ENCODE measurements around the gene RPUSD3.

Gene RPUSD3

DNA sequence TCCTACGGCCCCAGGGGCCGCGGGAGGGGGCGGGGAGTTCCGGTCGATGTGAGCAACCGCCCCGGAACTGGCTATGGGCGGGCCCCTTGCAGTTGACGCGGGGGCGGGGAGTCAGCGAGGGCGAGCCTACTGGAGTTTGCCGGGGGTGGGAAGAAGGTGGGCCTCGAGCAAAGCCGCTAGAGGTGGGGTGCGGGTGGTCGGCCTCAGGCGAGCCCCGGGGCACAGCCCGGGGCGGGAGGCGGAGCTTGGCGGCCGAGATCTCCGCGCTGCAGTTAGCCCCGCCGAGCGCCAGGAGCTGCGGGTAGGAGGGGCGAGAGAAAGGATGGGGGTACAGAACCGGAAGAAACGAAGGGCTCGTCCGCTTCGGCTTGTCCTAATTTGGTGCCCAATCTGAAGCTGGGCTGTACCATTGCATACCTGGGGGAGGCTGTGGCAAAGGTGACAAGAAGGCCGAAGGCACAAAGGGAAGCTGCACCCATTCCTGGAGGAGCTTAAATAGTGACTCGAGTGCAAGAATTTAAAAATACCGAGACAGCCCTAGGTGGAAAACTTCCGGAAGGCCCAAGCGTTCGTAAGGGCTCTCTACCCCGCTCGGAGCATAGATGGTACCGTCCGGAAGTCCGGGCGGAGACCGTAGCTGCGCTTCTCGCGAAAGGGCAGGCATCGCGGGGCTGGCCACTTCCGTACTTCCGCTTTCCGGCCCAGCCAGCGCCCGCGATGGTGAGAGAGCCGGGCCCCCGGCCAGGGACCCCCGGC is 51.2 kb downstream of the RPUSD3 start, which contains the start of the genes ARPC4 and TADA3 (continued):
- TF ChIP-seq, protein P1, sequence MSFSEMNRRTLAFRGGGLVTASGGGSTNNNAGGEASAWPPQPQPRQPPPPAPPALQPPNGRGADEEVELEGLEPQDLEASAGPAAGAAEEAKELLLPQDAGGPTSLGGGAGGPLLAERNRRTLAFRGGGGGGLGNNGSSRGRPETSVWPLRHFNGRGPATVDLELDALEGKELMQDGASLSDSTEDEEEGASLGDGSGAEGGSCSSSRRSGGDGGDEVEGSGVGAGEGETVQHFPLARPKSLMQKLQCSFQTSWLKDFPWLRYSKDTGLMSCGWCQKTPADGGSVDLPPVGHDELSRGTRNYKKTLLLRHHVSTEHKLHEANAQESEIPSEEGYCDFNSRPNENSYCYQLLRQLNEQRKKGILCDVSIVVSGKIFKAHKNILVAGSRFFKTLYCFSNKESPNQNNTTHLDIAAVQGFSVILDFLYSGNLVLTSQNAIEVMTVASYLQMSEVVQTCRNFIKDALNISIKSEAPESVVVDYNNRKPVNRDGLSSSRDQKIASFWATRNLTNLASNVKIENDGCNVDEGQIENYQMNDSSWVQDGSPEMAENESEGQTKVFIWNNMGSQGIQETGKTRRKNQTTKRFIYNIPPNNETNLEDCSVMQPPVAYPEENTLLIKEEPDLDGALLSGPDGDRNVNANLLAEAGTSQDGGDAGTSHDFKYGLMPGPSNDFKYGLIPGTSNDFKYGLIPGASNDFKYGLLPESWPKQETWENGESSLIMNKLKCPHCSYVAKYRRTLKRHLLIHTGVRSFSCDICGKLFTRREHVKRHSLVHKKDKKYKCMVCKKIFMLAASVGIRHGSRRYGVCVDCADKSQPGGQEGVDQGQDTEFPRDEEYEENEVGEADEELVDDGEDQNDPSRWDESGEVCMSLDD (tag by site-specific recombination; IDR thresholded peaks at IDR 0.05) = peak; percentile 88
- TF ChIP-seq ZBTB26 (tag by site-specific recombination; optimal IDR thresholded peaks at IDR 0.05) (peak; percentile 70), ZNF530 (tag by site-specific recombination; IDR thresholded peaks at IDR 0.05; ENCODE audit: low read depth) (no peak), SCRT2 (tag by site-specific recombination; IDR thresholded peaks at IDR 0.05) (no peak), ZNF792 (tag by site-specific recombination; IDR thresholded peaks at IDR 0.05) (no peak), FEZF1 (tag by site-specific recombination; IDR thresholded peaks at IDR 0.05) (peak; percentile 40), ZNF341 (tag by site-specific recombination; IDR thresholded peaks at IDR 0.05; ENCODE audit: low read depth) (peak; percentile 31; the same call in 1 of the 2 replicates), KLF17 (tag by site-specific recombination; IDR thresholded peaks at IDR 0.05) (0 out of 2 replicates have a peak, but pooled peaks have one; percentile 58), ZSCAN30 (tag by site-specific recombination; IDR thresholded peaks at IDR 0.05) (peak; percentile 71; the same call in 1 of the 2 replicates), ZFHX2 (tag by site-specific recombination; conservative IDR thresholded peaks at IDR 0.05) (peak; percentile 98), ZNF266 (tag by site-specific recombination; IDR thresholded peaks at IDR 0.05; ENCODE audit: low read depth) (no peak), REST (tag by site-specific recombination; IDR thresholded peaks at IDR 0.05) (no peak), ZEB2 (tag by site-specific recombination; IDR thresholded peaks at IDR 0.05) (peak; percentile 81), OSR2 (tag by site-specific recombination; IDR thresholded peaks at IDR 0.05) (0 out of 2 replicates have a peak, but pooled peaks have one; percentile 0), ZNF548 (tag by site-specific recombination; IDR thresholded peaks at IDR 0.05) (no peak), ZNF626 (tag by site-specific recombination; IDR thresholded peaks at IDR 0.05) (no peak), EGR2 (tag by site-specific recombination; IDR thresholded peaks at IDR 0.05; ENCODE audit: low read depth) (peak; percentile 97), ZNF394 (tag by site-specific recombination; IDR thresholded peaks at IDR 0.05; ENCODE audit: borderline replicate concordance) (peak; percentile 68; the same call in 1 of the 2 replicates), ZNF366 (tag by site-specific recombination; conservative IDR thresholded peaks at IDR 0.05) (peak; percentile 49), ZBTB48 (tag by site-specific recombination; IDR thresholded peaks at IDR 0.05) (peak; percentile 35; the same call in 1 of the 2 replicates)
- TF ChIP-seq, protein P2, sequence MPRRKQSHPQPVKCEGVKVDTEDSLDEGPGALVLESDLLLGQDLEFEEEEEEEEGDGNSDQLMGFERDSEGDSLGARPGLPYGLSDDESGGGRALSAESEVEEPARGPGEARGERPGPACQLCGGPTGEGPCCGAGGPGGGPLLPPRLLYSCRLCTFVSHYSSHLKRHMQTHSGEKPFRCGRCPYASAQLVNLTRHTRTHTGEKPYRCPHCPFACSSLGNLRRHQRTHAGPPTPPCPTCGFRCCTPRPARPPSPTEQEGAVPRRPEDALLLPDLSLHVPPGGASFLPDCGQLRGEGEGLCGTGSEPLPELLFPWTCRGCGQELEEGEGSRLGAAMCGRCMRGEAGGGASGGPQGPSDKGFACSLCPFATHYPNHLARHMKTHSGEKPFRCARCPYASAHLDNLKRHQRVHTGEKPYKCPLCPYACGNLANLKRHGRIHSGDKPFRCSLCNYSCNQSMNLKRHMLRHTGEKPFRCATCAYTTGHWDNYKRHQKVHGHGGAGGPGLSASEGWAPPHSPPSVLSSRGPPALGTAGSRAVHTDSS (tag by site-specific recombination; IDR thresholded peaks at IDR 0.05) = no peak
- TF ChIP-seq, protein P3, sequence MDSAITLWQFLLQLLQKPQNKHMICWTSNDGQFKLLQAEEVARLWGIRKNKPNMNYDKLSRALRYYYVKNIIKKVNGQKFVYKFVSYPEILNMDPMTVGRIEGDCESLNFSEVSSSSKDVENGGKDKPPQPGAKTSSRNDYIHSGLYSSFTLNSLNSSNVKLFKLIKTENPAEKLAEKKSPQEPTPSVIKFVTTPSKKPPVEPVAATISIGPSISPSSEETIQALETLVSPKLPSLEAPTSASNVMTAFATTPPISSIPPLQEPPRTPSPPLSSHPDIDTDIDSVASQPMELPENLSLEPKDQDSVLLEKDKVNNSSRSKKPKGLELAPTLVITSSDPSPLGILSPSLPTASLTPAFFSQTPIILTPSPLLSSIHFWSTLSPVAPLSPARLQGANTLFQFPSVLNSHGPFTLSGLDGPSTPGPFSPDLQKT (IDR thresholded peaks at IDR 0.05; ENCODE audit: borderline replicate concordance, low read depth, low read length) = peak; percentile 99
- TF ChIP-seq, protein P4, sequence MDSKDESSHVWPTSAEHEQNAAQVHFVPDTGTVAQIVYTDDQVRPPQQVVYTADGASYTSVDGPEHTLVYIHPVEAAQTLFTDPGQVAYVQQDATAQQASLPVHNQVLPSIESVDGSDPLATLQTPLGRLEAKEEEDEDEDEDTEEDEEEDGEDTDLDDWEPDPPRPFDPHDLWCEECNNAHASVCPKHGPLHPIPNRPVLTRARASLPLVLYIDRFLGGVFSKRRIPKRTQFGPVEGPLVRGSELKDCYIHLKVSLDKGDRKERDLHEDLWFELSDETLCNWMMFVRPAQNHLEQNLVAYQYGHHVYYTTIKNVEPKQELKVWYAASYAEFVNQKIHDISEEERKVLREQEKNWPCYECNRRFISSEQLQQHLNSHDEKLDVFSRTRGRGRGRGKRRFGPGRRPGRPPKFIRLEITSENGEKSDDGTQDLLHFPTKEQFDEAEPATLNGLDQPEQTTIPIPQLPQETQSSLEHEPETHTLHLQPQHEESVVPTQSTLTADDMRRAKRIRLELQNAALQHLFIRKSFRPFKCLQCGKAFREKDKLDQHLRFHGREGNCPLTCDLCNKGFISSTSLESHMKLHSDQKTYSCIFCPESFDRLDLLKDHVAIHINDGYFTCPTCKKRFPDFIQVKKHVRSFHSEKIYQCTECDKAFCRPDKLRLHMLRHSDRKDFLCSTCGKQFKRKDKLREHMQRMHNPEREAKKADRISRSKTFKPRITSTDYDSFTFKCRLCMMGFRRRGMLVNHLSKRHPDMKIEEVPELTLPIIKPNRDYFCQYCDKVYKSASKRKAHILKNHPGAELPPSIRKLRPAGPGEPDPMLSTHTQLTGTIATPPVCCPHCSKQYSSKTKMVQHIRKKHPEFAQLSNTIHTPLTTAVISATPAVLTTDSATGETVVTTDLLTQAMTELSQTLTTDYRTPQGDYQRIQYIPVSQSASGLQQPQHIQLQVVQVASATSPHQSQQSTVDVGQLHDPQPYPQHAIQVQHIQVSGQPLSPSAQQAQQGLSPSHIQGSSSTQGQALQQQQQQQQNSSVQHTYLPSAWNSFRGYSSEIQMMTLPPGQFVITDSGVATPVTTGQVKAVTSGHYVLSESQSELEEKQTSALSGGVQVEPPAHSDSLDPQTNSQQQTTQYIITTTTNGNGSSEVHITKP (tag by site-specific recombination; IDR thresholded peaks at IDR 0.05) = peak; percentile 100

Data from HEK293 (cell line).